Adrenal gland (tissue), 5 donors: Measurements from ENCODE around the gene FREM2.

Source experiments
- POLR2A ChIP-seq, 2 donors: fragments of 450-650 bp; IDR thresholded peaks; one replicate each; pipeline ENCODE4 v1.6.1; 2017; ENCODE audit warnings: antibody characterized with exemption in 2 of 2, mild to moderate bottlenecking in 2 of 2, moderate library complexity in 1 of 2
- TF ChIP-seq, protein P1 (sequence below), 6 experiments: fragments of 450-650 bp in 4 of 6; fragments of 200-600 bp in 2 of 6; sonication (generic) in 1 of 6; IDR thresholded peaks; 1 replicate in 5 of 6; 2 replicates in 1 of 6; pipeline versions ENCODE4 v1.5.1 to v1.8.0; 2016 to 2021; ENCODE audit warnings: antibody characterized with exemption in 6 of 6, mild to moderate bottlenecking in 2 of 6, moderate library complexity in 1 of 6
- donor health status: DM: no; HTN: no; CAD: no.

DNA sequence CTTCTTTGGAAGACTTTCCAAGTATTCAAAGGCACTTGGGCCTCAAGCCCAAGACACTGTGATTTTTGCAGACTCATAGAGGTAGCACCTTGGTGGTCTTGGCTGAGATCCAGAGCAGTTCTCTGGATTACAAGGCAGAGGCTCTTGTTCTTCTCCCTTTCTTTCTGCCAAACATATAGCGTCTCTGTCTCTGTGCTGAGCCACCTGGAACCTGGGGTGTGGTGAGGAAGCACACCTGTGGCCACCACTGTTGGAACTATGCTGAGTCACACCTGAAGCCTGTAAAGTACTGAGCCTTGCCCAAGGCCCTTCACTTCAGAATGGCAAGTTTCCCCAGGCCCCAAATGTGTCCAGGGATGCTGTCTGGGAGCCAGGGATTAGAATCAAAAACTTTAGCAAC is 127.5 kb downstream of the FREM2 start:
- no peak for TF ChIP-seq POLR2A (IDR thresholded peaks at IDR 0.05)
- TF ChIP-seq, protein P1, sequence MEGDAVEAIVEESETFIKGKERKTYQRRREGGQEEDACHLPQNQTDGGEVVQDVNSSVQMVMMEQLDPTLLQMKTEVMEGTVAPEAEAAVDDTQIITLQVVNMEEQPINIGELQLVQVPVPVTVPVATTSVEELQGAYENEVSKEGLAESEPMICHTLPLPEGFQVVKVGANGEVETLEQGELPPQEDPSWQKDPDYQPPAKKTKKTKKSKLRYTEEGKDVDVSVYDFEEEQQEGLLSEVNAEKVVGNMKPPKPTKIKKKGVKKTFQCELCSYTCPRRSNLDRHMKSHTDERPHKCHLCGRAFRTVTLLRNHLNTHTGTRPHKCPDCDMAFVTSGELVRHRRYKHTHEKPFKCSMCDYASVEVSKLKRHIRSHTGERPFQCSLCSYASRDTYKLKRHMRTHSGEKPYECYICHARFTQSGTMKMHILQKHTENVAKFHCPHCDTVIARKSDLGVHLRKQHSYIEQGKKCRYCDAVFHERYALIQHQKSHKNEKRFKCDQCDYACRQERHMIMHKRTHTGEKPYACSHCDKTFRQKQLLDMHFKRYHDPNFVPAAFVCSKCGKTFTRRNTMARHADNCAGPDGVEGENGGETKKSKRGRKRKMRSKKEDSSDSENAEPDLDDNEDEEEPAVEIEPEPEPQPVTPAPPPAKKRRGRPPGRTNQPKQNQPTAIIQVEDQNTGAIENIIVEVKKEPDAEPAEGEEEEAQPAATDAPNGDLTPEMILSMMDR (IDR thresholded peaks at IDR 0.05), result no peak
